Left ventricle myocardium superior (tissue), 1 donor: Measurements from ENCODE around the gene SEPTIN6. TPM values are rescaled to one million over a fixed set of nuclear protein-coding genes. Genes with fewer than 3 reads are reported as not detected.
"Not testable (repeated sequence)": the region's sequence is repeated elsewhere in the genome, so short reads cannot be mapped to it uniquely, and the experiment has no call there.

ENCODE experiments used
- ATAC-seq: fragments of 200-7000 bp; cut with Tn5 transposase; one replicate; pipeline ENCODE4 v1.9.1; 2020; ENCODE audit warnings: mild to moderate bottlenecking, moderate library complexity
- DNase-seq: peaks from one replicate; pipeline ENCODE4 v3.0.0-alpha.2; 2020
- intact Hi-C: fragments of 100-400 bp; cut with micrococcal nuclease; formaldehyde crosslinking; loops from one replicate; pipeline ENCODE4 v1.11.0; 2022
- microRNA-seq: library from miRNA; unstranded; fragments of <30 nt; microRNA quantifications from one replicate; pipeline ENCODE4 v1.2.0, GENCODE V29; 2020; ENCODE audit warnings: borderline number of aligned reads
- total RNA-seq: library from RNA; stranded (reverse); fragmentation: NEBNext Ultra II Directional; extraction: Animal tissue kit (Norgen Biotek cat#: 25700); gene quantifications from one replicate; pipeline ENCODE4 v1.2.1, GENCODE V29; 2021
- donor health status: DM: no; HTN: yes; CAD: no; lungs with severe emphysema.

The SEPTIN6 gene
- total RNA-seq, 1 donor from 2014 or later = 7.6 TPM

GRCh38 chrX:119664877-119665276 is 28.1 kb downstream of the SEPTIN6 start:
- intact Hi-C loops, DNase-seq, ATAC-seq: not testable (repeated sequence)

- DNase-seq (no peak), ATAC-seq (no peak)
- intact Hi-C loops = no loop called here
Measured at GRCh38 chrX:119661486-119661885, 31.5 kb downstream of the SEPTIN6 start.

- intact Hi-C loops = no loop called here
- no peak for DNase-seq
Measured at GRCh38 chrX:119659522-119659921, 33.4 kb downstream of the SEPTIN6 start.

GRCh38 chrX:119655125-119655524 is 37.8 kb downstream of the SEPTIN6 start:
- DNase-seq = peak; percentile 37
- ATAC-seq = peak; percentile 73

More at GRCh38 chrX:119659522-119659921, 33.4 kb downstream of the SEPTIN6 start:
- ATAC-seq = no peak

GRCh38 chrX:119654112-119654531 is 38.8 kb downstream of the SEPTIN6 start:
- ATAC-seq = peak; percentile 96
- DNase-seq = peak; percentile 53
- intact Hi-C loops = no loop called here

More at GRCh38 chrX:119655125-119655524, 37.8 kb downstream of the SEPTIN6 start:
- intact Hi-C loops = no loop called here

- DNase-seq = no peak
- intact Hi-C loops = no loop called here
- ATAC-seq = no peak
Measured at GRCh38 chrX:119648421-119648775, 44.6 kb downstream of the SEPTIN6 start.

- DNase-seq = no peak
- ATAC-seq = no peak
- intact Hi-C loops = no loop called here
Measured at GRCh38 chrX:119647552-119648420, 45.2 kb downstream of the SEPTIN6 start.

GRCh38 chrX:119647089-119647488 is 45.9 kb downstream of the SEPTIN6 start:
- DNase-seq (no peak), ATAC-seq (no peak)
- intact Hi-C loops = no loop called here

GRCh38 chrX:119646515-119646914 is 46.5 kb downstream of the SEPTIN6 start:
- DNase-seq (no peak), ATAC-seq (no peak)
- intact Hi-C loops = no loop called here

GRCh38 chrX:119643696-119644095 is 49.3 kb downstream of the SEPTIN6 start:
- ATAC-seq = no peak
- intact Hi-C loops = no loop called here
- DNase-seq = no peak

Small RNAs within 50 kb of the gene (microRNA-seq; reads per million reads assigned to microRNA genes)
- gene MIR766 = 13.7 reads per million, percentile 11 among the genes with 10 or more reads in this experiment

Other genes starting within 250 kb of the SEPTIN6 start
- 158 TPM for gene SLC25A5, start 224.7 kb downstream of the SEPTIN6 start, total RNA-seq
- gene STEEP1, start 127.8 kb downstream of the SEPTIN6 start, total RNA-seq = 16.0 TPM
- 61.9 TPM for gene UBE2A, start 118.6 kb downstream of the SEPTIN6 start, total RNA-seq
- gene NKRF, start 86.7 kb downstream of the SEPTIN6 start, total RNA-seq = 5.2 TPM
- gene SOWAHD, start 65.4 kb upstream of the SEPTIN6 start, total RNA-seq = 0.32 TPM
- gene RPL39, start 98.5 kb upstream of the SEPTIN6 start, total RNA-seq = 1,069 TPM
- 3.7 TPM for gene UPF3B, start 159.8 kb upstream of the SEPTIN6 start, total RNA-seq
- gene RNF113A, start 178.6 kb upstream of the SEPTIN6 start, total RNA-seq = 10.2 TPM
- gene NDUFA1, start 178.7 kb upstream of the SEPTIN6 start, total RNA-seq = 631 TPM
- gene AKAP14, start 202.7 kb upstream of the SEPTIN6 start, total RNA-seq = not detected